B cell (primary cell): ENCODE results near the gene TBC1D1. TPM values are rescaled to one million over a fixed set of nuclear protein-coding genes. Genes with fewer than 3 reads are reported as not detected.
A peak's percentile ranks its signal among the peaks of the same experiment; 100 is the strongest.

Experiments used
- ATAC-seq: fragments of 200-7000 bp; cut with Tn5 transposase; one replicate; pipeline ENCODE4 v1.10.0; 2021; ENCODE audit warnings: low read depth, mild to moderate bottlenecking, moderate number of reproducible peaks, moderate library complexity
- CTCF ChIA-PET: fragments of 350-600 bp; sonication (Branson Sonifier 250); formaldehyde crosslinking; loops from one replicate; lab custom pipeline; 2021; ENCODE audit warnings: antibody characterized with exemption, inconsistent platforms; lab: Charles Lee
- POLR2A ChIA-PET: fragments of 350-600 bp; sonication (Branson Sonifier 250); formaldehyde crosslinking; loops from one replicate; lab custom pipeline; 2021; ENCODE audit warnings: antibody characterized with exemption; lab: Charles Lee
- DNase-seq: peaks from one replicate; pipeline ENCODE4 v3.0.0; 2013
- H2AFZ ChIP-seq: 2 replicates; pipeline ENCODE4 v1.6.1; 2012; ENCODE audit warnings: mild to moderate bottlenecking, low read depth, low read length; ENCODE audit not compliant: insufficient read depth, poor library complexity, severe bottlenecking
- H3K27ac ChIP-seq, 2 donors: 1 replicate in 1 of 2; 2 replicates in 1 of 2; pipeline ENCODE4 v1.5.1; 2012 to 2013; ENCODE audit warnings: low read length in 2 of 2, mild to moderate bottlenecking in 2 of 2, moderate library complexity in 1 of 2
- H3K27me3 ChIP-seq, 4 experiments: fragments of 200-600 bp in 1 of 4; sonication (generic) in 1 of 4; replicated peaks in 1 of 4; 1 replicate in 2 of 4; 2 replicates in 2 of 4; pipeline versions ENCODE4 v1.6.1 to v1.7.0; 2013 to 2016; ENCODE audit warnings: low read length in 3 of 4, mild to moderate bottlenecking in 2 of 4, mixed read lengths in 1 of 4, moderate library complexity in 1 of 4; ENCODE audit not compliant: insufficient read depth in 4 of 4, control insufficient read depth in 3 of 4; ENCODE audit errors: control extremely low read depth in 1 of 4
- H3K36me3 ChIP-seq, 2 experiments: replicated peaks in 1 of 2; 1 replicate in 1 of 2; 2 replicates in 1 of 2; pipeline versions ENCODE4 v1.6.1 to v1.7.1; 2013; ENCODE audit warnings: low read length in 1 of 2; ENCODE audit not compliant: insufficient read depth in 2 of 2, control insufficient read depth in 1 of 2; ENCODE audit errors: control extremely low read depth in 1 of 2, extremely low read depth in 1 of 2
- H3K4me1 ChIP-seq, 2 donors: fragments of 200-600 bp in 1 of 2; sonication (generic) in 1 of 2; 1 replicate in 1 of 2; 2 replicates in 1 of 2; pipeline versions ENCODE4 v1.5.1 to v1.6.1; 2013 to 2017; ENCODE audit warnings: low read length in 2 of 2; ENCODE audit not compliant: control insufficient read depth in 2 of 2, insufficient read depth in 2 of 2
- H3K4me2 ChIP-seq: replicated peaks from 2 replicates; pipeline ENCODE3; 2012; ENCODE audit warnings: mild to moderate bottlenecking, low read depth, low read length; ENCODE audit not compliant: poor library complexity, severe bottlenecking
- H3K4me3 ChIP-seq, 5 experiments: fragments of 200-600 bp in 1 of 5; sonication (generic) in 1 of 5; 1 replicate in 3 of 5; 2 replicates in 2 of 5; pipeline versions ENCODE4 v1.5.1 to v1.7.0; 2011 to 2016; ENCODE audit warnings: low read length in 4 of 5, mild to moderate bottlenecking in 4 of 5, low read depth in 2 of 5, control low read depth in 1 of 5, moderate library complexity in 1 of 5; ENCODE audit not compliant: insufficient read depth in 1 of 5; ENCODE audit errors: control extremely low read depth in 1 of 5, extremely low read depth in 1 of 5
- H3K79me2 ChIP-seq: fragments of 200-600 bp; sonication (generic); one replicate; pipeline ENCODE4 v1.6.0; 2016; ENCODE audit warnings: low read length; ENCODE audit not compliant: control insufficient read depth, insufficient read depth
- H3K9ac ChIP-seq: fragments of 200-600 bp; sonication (generic); 2 replicates; pipeline ENCODE4 v1.6.1; 2017; ENCODE audit warnings: mild to moderate bottlenecking, low read length, moderate library complexity
- H3K9me3 ChIP-seq, 3 donors: one replicate each; pipeline versions ENCODE4 v1.6.1 to v1.7.1; 2013; ENCODE audit warnings: low read length in 2 of 3; ENCODE audit not compliant: control insufficient read depth in 2 of 3, insufficient read depth in 1 of 3; ENCODE audit errors: control extremely low read depth in 1 of 3
- H4K20me1 ChIP-seq: 2 replicates; pipeline ENCODE4 v1.6.0; 2012; ENCODE audit warnings: mild to moderate bottlenecking, low read length; ENCODE audit not compliant: insufficient read depth, control insufficient read depth, poor library complexity, severe bottlenecking
- H3K27ac Mint-ChIP-seq: one replicate; pipeline ENCODE4 v1.8.0; 2021; ENCODE audit warnings: mixed read lengths
- H3K27me3 Mint-ChIP-seq: one replicate; pipeline ENCODE4 v1.8.0; 2021; ENCODE audit warnings: mixed read lengths
- H3K4me1 Mint-ChIP-seq: one replicate; pipeline ENCODE4 v1.8.0; 2021; ENCODE audit warnings: mixed read lengths
- H3K4me3 Mint-ChIP-seq: one replicate; pipeline ENCODE4 v1.8.0; 2021; ENCODE audit warnings: mixed read lengths
- H3K9me3 Mint-ChIP-seq: one replicate; pipeline ENCODE4 v1.8.0; 2022; ENCODE audit warnings: mixed read lengths; ENCODE audit not compliant: insufficient read depth
- CTCF ChIP-seq: fragments of 200-600 bp; IDR thresholded peaks from one replicate; pipeline ENCODE4 v1.8.0; 2022; ENCODE audit warnings: antibody characterized with exemption, mild to moderate bottlenecking
- EZH2 ChIP-seq: IDR thresholded peaks from 2 replicates; pipeline ENCODE4 v1.6.1; 2012; ENCODE audit warnings: borderline replicate concordance, low read depth, mild to moderate bottlenecking, moderate library complexity, low read length; ENCODE audit not compliant: insufficient read depth, poor library complexity, severe bottlenecking
- WGBS: methylation state at CpG from one replicate; pipeline ENCODE4 v1.1.5; 2013; ENCODE audit warnings: missing lambda C conversion rate; ENCODE audit not compliant: insufficient coverage; 5-methylcytosine and 5-hydroxymethylcytosine counted together
- intact Hi-C: fragments of 100-400 bp; cut with micrococcal nuclease; formaldehyde crosslinking; loops from one replicate; pipeline ENCODE4 v1.10.0; 2022
- polyA plus RNA-seq: library from polyadenylated mRNA; depleted of rRNA; stranded (reverse); fragments of >200 nt; gene quantifications from 2 replicates; pipeline ENCODE4 v1.2.3, GENCODE V29; 2012
- total RNA-seq, 2 donors: library from RNA; stranded (reverse); fragments of 120-200 nt in 1 of 2; gene quantifications; 1 replicate in 1 of 2; 2 replicates in 1 of 2; pipeline versions ENCODE4 v1.2.3 to v1.2.4, GENCODE V29; 2013 to 2022

TBC1D1 gene
- total and polyA plus RNA-seq, 2 donors (not counting 1 experiment from before 2014, with no cell fraction given) = 88.2 to 98.7 TPM

- Histone ChIP-seq H3K79me2 (peaks cover 19% of the 10 kb centered on the region), H3K9me3 (no peaks in the 10 kb centered on the region), H4K20me1 (no peaks in the 10 kb centered on the region), H3K9ac (no peak overlapping the region), H3K4me2 (no peak overlapping the region), H3K4me1 (peaks cover 0 to 20% of the 10 kb centered on the region in 2 donors), H3K36me3 (peaks cover 12 to 55% of the 10 kb centered on the region in 2 experiments), H3K27me3 (no peaks in the 10 kb centered on the region), H2AFZ (no peak overlapping the region), H3K27ac (no peak overlapping the region), H3K4me3 (no peak overlapping the region)
- no peak for TF ChIP-seq EZH2
- TF ChIP-seq CTCF = no peak
- ChIA-PET CTCF (no interaction called here), POLR2A (no interaction called here)
- intact Hi-C loops = no loop called here
- WGBS = 45% methylated on average over 2 of the region's 6 CpGs
- Mint-ChIP-seq H3K4me1 (peaks cover 30% of the 10 kb centered on the region), H3K27me3 (no peaks in the 10 kb centered on the region), H3K4me3 (no peak overlapping the region), H3K27ac (peak overlapping the region; percentile 46), H3K9me3 (no peaks in the 10 kb centered on the region)
- ATAC-seq (no peak), DNase-seq (no peak)
These were observed 184.7 kb downstream of the TBC1D1 start for GRCh38 chr4:38075370-38076152.

- TF ChIP-seq CTCF = no peak
- no peak for TF ChIP-seq EZH2
- Histone ChIP-seq H3K9me3 (no peaks in the 10 kb centered on the region), H4K20me1 (no peaks in the 10 kb centered on the region), H3K79me2 (peaks cover 20% of the 10 kb centered on the region), H3K27ac (no peak overlapping the region), H3K4me2 (no peak overlapping the region), H3K27me3 (no peaks in the 10 kb centered on the region), H2AFZ (no peak overlapping the region), H3K4me3 (no peak overlapping the region), H3K9ac (no peak overlapping the region), H3K4me1 (peaks cover 0 to 20% of the 10 kb centered on the region in 2 donors), H3K36me3 (peaks cover 12 to 57% of the 10 kb centered on the region in 2 experiments)
- H3K4me1 Mint-ChIP-seq = peaks cover 34% of the 10 kb centered on the region
- H3K27ac Mint-ChIP-seq = no peak overlapping the region
- no peaks in the 10 kb centered on the region for H3K27me3 Mint-ChIP-seq
- DNase-seq = no peak
- no peaks in the 10 kb centered on the region for H3K9me3 Mint-ChIP-seq
- 100% methylated on average over 2 of the region's 6 CpGs for WGBS
- H3K4me3 Mint-ChIP-seq = no peak overlapping the region
- ChIA-PET CTCF (no interaction called here), POLR2A (no interaction called here)
- intact Hi-C loops = no loop called here
- ATAC-seq = no peak
These were observed 185.3 kb downstream of the TBC1D1 start for GRCh38 chr4:38076153-38076669.
